OCI-LY7 (cell line): ENCODE results near the gene SLCO2A1. TPM values are rescaled to one million over a fixed set of nuclear protein-coding genes. Genes with fewer than 3 reads are reported as not detected.

ENCODE experiments used
- BruUV-seq: library from RNA; stranded (reverse); fragments of 400-500 nt; replicated peaks from 2 replicates; lab custom pipeline; 2021; lab: Mats Ljungman, UMichigan
- CTCF ChIA-PET: fragments of 300-600 bp; sonication (Branson Sonifier 250); formaldehyde crosslinking; loops from one replicate; lab custom pipeline; 2022; ENCODE audit warnings: antibody characterized with exemption; ENCODE audit not compliant: unreplicated experiment; lab: Charles Lee
- POLR2A ChIA-PET: fragments of 300-600 bp; sonication (Branson Sonifier 250); formaldehyde crosslinking; loops from one replicate; lab custom pipeline; 2022; ENCODE audit warnings: antibody characterized with exemption; lab: Charles Lee
- DNase-seq: peaks from one replicate; pipeline ENCODE4 v3.0.0-alpha.2; 2015; ENCODE audit warnings: low spot score
- H2AFZ ChIP-seq: fragments of 200-600 bp; sonication (generic), shearing (Covaris generic); 2 replicates; pipeline ENCODE4 v1.6.1; 2014; ENCODE audit warnings: mild to moderate bottlenecking, antibody characterized with exemption, low read length, moderate library complexity
- H3K27ac ChIP-seq: fragments of 200-600 bp; sonication (generic); 2 replicates; pipeline ENCODE4 v1.5.1; 2014; ENCODE audit warnings: mixed run types, low read depth, mild to moderate bottlenecking, moderate library complexity, low read length, inconsistent platforms; ENCODE audit not compliant: poor library complexity, severe bottlenecking
- H3K36me3 ChIP-seq: fragments of 200-600 bp; sonication (generic); 2 replicates; pipeline ENCODE4 v1.6.1; 2014; ENCODE audit warnings: mild to moderate bottlenecking, antibody characterized with exemption, low read length, moderate library complexity, mixed read lengths; ENCODE audit not compliant: insufficient read depth
- H3K4me1 ChIP-seq: fragments of 200-600 bp; sonication (generic); 2 replicates; pipeline ENCODE4 v1.5.1; 2014; ENCODE audit warnings: mild to moderate bottlenecking, low read length; ENCODE audit not compliant: insufficient read depth, poor library complexity, severe bottlenecking
- H3K4me2 ChIP-seq: fragments of 200-600 bp; sonication (generic); 2 replicates; pipeline ENCODE4 v1.6.1; 2014; ENCODE audit warnings: mild to moderate bottlenecking, low read length
- H3K4me3 ChIP-seq: fragments of 200-600 bp; sonication (generic); 2 replicates; pipeline ENCODE4 v1.5.1; 2014; ENCODE audit warnings: mild to moderate bottlenecking, low read depth, low read length; ENCODE audit not compliant: poor library complexity, severe bottlenecking
- H3K79me2 ChIP-seq: fragments of 200-600 bp; sonication (generic); 2 replicates; pipeline ENCODE4 v1.6.1; 2016; ENCODE audit warnings: low read depth, mild to moderate bottlenecking, low read length, moderate library complexity, mixed read lengths; ENCODE audit not compliant: insufficient read depth
- H3K9me2 ChIP-seq: fragments of 200-600 bp; sonication (generic); 2 replicates; pipeline ENCODE4 v1.6.1; 2016; ENCODE audit warnings: mild to moderate bottlenecking, low read length, mixed read lengths; ENCODE audit not compliant: insufficient read depth
- H3K9me3 ChIP-seq: fragments of 200-600 bp; sonication (generic); 2 replicates; pipeline ENCODE4 v1.6.1; 2014; ENCODE audit warnings: mild to moderate bottlenecking, mixed run types, low read length, mixed read lengths
- H4K20me1 ChIP-seq: fragments of 200-600 bp; sonication (generic); 2 replicates; pipeline ENCODE4 v1.6.1; 2014; ENCODE audit warnings: mild to moderate bottlenecking, antibody characterized with exemption, low read length, moderate library complexity, mixed read lengths; ENCODE audit not compliant: insufficient read depth
- EZH2phosphoT487 ChIP-seq: fragments of 200-600 bp; sonication (generic); IDR thresholded peaks from 2 replicates; pipeline ENCODE4 v1.6.1; 2018; ENCODE audit warnings: low read depth, borderline replicate concordance, mild to moderate bottlenecking, mixed run types, antibody characterized with exemption, low read length, moderate library complexity, mixed read lengths
- intact Hi-C: fragments of 100-400 bp; cut with micrococcal nuclease; formaldehyde crosslinking; loops from one replicate; pipeline ENCODE4 v1.10.0; 2022; ENCODE audit not compliant: unreplicated experiment
- total RNA-seq, 2 experiments: library from RNA; depleted of rRNA in 1 of 2; stranded (reverse); fragments of >200 nt in 1 of 2; shearing (Covaris generic) in 1 of 2; gene quantifications; 2 replicates each; pipeline ENCODE4 v1.2.3, GENCODE V29; 2014 to 2022
- TF ChIP-seq, protein P1 (sequence below): fragments of 200-600 bp; sonication (generic); conservative IDR thresholded peaks from 2 replicates; pipeline ENCODE4 v1.5.1; 2014; ENCODE audit warnings: mild to moderate bottlenecking, antibody characterized with exemption, low read length, moderate library complexity, mixed read lengths

Gene SLCO2A1
- total RNA-seq, 2 experiments from 2014 or later, result not detected

DNA sequence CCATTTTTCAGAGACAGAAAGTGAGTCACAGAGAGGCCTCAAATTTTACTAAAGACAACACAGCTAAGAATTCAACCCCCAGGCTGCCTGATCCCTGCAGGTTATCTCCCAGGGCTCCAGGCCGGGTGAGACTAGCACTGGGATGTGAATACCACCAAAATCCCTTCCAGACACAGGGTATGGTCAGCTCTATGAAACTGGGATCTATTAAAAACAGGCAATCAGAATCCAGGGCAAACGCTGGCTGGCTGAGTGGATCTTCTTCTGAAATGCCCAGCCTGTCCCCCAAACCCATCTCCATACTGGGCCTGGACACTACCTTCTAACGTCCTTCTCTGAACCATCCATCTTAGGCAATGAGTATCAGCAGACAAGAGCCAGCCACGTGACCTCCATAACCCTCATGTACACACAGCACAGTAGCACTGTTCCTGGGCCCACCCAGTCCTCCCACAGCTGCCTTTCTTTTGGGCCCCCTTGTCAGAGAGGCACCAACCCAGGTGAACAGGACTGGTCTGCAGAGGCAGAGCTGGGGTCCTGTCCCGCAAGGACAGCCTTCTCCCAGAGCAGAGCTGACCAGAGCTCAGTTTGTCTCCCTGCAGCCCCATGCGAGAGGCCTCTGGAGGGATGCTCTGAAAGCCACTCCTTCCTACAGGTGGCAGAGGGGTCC, 135.9 kb downstream of the SLCO2A1 start:
- Histone ChIP-seq H3K4me2 (no peak overlapping the region), H3K36me3 (no peaks in the 10 kb centered on the region), H4K20me1 (no peaks in the 10 kb centered on the region), H3K27ac (no peak overlapping the region), H3K9me3 (no peaks in the 10 kb centered on the region), H3K9me2 (no peaks in the 10 kb centered on the region), H3K4me1 (no peaks in the 10 kb centered on the region), H3K4me3 (no peak overlapping the region), H2AFZ (no peak overlapping the region), H3K79me2 (no peaks in the 10 kb centered on the region)
- ChIA-PET POLR2A (no interaction called here), CTCF (no interaction called here)
- intact Hi-C loops, result no loop called here
- BruUV-seq, result no TSS peak
- no peak for DNase-seq
- no peak for TF ChIP-seq EZH2phosphoT487
- TF ChIP-seq, protein P1, sequence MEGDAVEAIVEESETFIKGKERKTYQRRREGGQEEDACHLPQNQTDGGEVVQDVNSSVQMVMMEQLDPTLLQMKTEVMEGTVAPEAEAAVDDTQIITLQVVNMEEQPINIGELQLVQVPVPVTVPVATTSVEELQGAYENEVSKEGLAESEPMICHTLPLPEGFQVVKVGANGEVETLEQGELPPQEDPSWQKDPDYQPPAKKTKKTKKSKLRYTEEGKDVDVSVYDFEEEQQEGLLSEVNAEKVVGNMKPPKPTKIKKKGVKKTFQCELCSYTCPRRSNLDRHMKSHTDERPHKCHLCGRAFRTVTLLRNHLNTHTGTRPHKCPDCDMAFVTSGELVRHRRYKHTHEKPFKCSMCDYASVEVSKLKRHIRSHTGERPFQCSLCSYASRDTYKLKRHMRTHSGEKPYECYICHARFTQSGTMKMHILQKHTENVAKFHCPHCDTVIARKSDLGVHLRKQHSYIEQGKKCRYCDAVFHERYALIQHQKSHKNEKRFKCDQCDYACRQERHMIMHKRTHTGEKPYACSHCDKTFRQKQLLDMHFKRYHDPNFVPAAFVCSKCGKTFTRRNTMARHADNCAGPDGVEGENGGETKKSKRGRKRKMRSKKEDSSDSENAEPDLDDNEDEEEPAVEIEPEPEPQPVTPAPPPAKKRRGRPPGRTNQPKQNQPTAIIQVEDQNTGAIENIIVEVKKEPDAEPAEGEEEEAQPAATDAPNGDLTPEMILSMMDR, result no peak

DNA sequence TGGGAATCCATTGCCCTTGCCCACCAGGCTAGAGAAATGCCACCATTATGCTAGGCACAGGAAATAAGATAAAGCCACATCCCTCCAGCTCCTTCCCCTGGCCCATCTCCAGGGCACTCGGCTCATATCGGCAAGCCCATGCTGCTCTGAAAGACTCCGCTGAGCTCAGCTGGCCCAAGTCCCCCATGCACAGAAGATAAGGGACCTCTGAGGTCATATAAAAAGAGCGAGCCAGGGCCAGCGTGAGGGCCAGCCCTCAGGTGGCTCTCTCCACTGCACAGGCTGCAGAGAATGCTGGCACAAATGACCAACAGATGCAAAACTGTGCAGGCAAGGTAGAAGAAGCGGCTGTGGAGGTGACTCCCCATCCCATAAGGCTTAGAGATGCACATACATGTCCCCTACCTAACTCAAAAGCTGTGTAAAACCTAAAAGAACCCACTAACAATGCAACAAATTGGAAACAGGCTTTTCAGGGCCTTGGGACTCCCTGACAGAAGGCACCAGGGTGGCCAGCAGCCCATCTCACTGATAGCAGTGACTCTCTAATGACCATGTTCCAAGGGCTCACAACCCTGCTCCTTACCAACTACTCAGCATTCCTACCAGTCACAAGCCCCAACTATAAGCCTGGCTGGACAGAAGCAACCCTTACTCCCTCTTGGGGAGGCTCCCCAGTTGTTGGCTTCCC, 137.0 kb downstream of the SLCO2A1 start:
- no peak for DNase-seq
- CTCF ChIA-PET, result no interaction called here
- no TSS peak for BruUV-seq
- no peaks in the 10 kb centered on the region for H3K9me2 ChIP-seq
- no peak for TF ChIP-seq EZH2phosphoT487
- TF ChIP-seq, protein P1, result no peak
- POLR2A ChIA-PET, result interaction anchor here (0.6 kb wide), 1 partner anchor 1015 kb away, joined by 4 read pairs; no protein-coding TSS in a partner anchor
- H3K27ac ChIP-seq, result no peak overlapping the region
- intact Hi-C loops, result no loop called here
- H3K79me2 ChIP-seq, result no peaks in the 10 kb centered on the region
- H2AFZ ChIP-seq, result no peak overlapping the region
- no peak overlapping the region for H3K4me3 ChIP-seq
- H4K20me1 ChIP-seq, result no peaks in the 10 kb centered on the region
- H3K4me2 ChIP-seq, result no peak overlapping the region
- no peaks in the 10 kb centered on the region for H3K36me3 ChIP-seq
- H3K4me1 ChIP-seq, result no peaks in the 10 kb centered on the region
- H3K9me3 ChIP-seq, result no peaks in the 10 kb centered on the region
